Vagina (tissue), 2 donors: ENCODE measurements around the gene FUT2.

Experiments used
- POLR2A ChIP-seq, 2 donors: fragments of 450-650 bp; IDR thresholded peaks; one replicate each; pipeline ENCODE4 v1.6.1; 2017; ENCODE audit warnings: antibody characterized with exemption in 2 of 2, mild to moderate bottlenecking in 2 of 2, moderate library complexity in 2 of 2
- POLR2AphosphoS5 ChIP-seq, 2 donors: sonication (generic); formaldehyde crosslinking; IDR thresholded peaks; one replicate each; pipeline ENCODE4 v1.9.0; 2017; ENCODE audit warnings: antibody characterized with exemption in 2 of 2, mild to moderate bottlenecking in 2 of 2, low read depth in 1 of 2; ENCODE audit not compliant: insufficient read depth in 1 of 2
- TF ChIP-seq, protein P1 (sequence below), 3 experiments: fragments of 450-650 bp in 2 of 3; fragments of 200-600 bp in 1 of 3; sonication (generic) in 1 of 3; IDR thresholded peaks; one replicate each; pipeline ENCODE4 v1.5.1; 2017 to 2019; ENCODE audit warnings: antibody characterized with exemption in 3 of 3, mild to moderate bottlenecking in 2 of 3, moderate library complexity in 2 of 3

DNA sequence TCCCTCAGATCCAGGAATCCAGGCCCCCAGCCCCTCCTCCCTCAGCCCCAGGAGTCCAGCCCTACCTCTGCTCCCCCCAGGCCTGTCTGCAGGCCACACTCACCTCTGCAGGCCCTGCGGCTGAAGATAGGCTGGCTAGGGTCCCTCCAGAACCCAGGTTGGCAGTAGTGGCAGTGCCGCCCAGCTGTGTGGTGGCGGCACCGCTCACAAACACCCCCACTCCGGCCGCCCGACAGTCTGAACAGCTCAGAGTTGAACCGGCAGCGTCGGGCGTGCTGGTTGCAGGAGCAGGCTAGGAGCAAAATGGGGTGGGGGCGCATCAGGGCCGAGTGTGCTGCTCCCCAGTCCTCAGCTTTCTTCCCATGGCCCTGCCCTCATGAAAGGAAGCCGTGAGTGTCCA, 31.3 kb upstream of the FUT2 start:
- TF ChIP-seq, protein P1, sequence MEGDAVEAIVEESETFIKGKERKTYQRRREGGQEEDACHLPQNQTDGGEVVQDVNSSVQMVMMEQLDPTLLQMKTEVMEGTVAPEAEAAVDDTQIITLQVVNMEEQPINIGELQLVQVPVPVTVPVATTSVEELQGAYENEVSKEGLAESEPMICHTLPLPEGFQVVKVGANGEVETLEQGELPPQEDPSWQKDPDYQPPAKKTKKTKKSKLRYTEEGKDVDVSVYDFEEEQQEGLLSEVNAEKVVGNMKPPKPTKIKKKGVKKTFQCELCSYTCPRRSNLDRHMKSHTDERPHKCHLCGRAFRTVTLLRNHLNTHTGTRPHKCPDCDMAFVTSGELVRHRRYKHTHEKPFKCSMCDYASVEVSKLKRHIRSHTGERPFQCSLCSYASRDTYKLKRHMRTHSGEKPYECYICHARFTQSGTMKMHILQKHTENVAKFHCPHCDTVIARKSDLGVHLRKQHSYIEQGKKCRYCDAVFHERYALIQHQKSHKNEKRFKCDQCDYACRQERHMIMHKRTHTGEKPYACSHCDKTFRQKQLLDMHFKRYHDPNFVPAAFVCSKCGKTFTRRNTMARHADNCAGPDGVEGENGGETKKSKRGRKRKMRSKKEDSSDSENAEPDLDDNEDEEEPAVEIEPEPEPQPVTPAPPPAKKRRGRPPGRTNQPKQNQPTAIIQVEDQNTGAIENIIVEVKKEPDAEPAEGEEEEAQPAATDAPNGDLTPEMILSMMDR (IDR thresholded peaks at IDR 0.05): no peak
- TF ChIP-seq POLR2A (IDR thresholded peaks at IDR 0.05): no peak
- TF ChIP-seq POLR2AphosphoS5 (IDR thresholded peaks at IDR 0.05; ENCODE audit: insufficient read depth in 1 of 2, low read depth in 1 of 2): no peak
